Choroid plexus epithelial cell (primary cell): ENCODE results near the gene LANCL1.

Source experiments
- DNase-seq: peaks from one replicate; pipeline ENCODE4 v3.0.0-alpha.2; 2010; ENCODE audit warnings: low read depth
- H3K4me3 ChIP-seq: 2 replicates; pipeline ENCODE4 v1.5.1; 2011; ENCODE audit warnings: low read depth, mild to moderate bottlenecking, control low read depth, low read length, moderate library complexity
- CTCF ChIP-seq: conservative IDR thresholded peaks from 2 replicates; pipeline ENCODE4 v1.5.1; 2011; ENCODE audit warnings: low read depth, mild to moderate bottlenecking, control low read depth, inconsistent platforms, low read length, moderate library complexity

Gene LANCL1

GRCh38 chr2:210445116-210445707 lies 31.3 kb downstream of the LANCL1 start:
- DNase-seq = peak; percentile 50
- no peak overlapping the region for H3K4me3 ChIP-seq
- TF ChIP-seq CTCF = peak; percentile 65

- no peak overlapping the region for H3K4me3 ChIP-seq
- no peak for DNase-seq
- TF ChIP-seq CTCF = no peak
These were observed 33.0 kb downstream of the LANCL1 start for GRCh38 chr2:210443527-210443926.

GRCh38 chr2:210442878-210443277 lies 33.7 kb downstream of the LANCL1 start:
- no peak for TF ChIP-seq CTCF
- H3K4me3 ChIP-seq = no peak overlapping the region
- DNase-seq = no peak

- H3K4me3 ChIP-seq = no peak overlapping the region
- no peak for TF ChIP-seq CTCF
- DNase-seq = no peak
These were observed 34.1 kb downstream of the LANCL1 start for GRCh38 chr2:210442457-210442856.

- no peak for DNase-seq
- no peak overlapping the region for H3K4me3 ChIP-seq
- TF ChIP-seq CTCF = no peak
These were observed 36.4 kb downstream of the LANCL1 start for GRCh38 chr2:210440206-210440605.

GRCh38 chr2:210435439-210435838 lies 41.1 kb downstream of the LANCL1 start:
- H3K4me3 ChIP-seq = no peak overlapping the region
- no peak for DNase-seq

More at GRCh38 chr2:210435439-210435838, 41.1 kb downstream of the LANCL1 start:
- TF ChIP-seq CTCF = no peak
